OCI-LY3 (cell line): ENCODE results near the gene FNBP1L.

Source experiments
- H2AFZ ChIP-seq: fragments of 200-600, 300-600 bp; shearing (Covaris generic); 2 replicates; pipeline ENCODE4 v1.6.0; 2014; ENCODE audit warnings: antibody characterized with exemption, low read depth, low read length
- H3K27ac ChIP-seq: fragments of 200-600, 300-600 bp; sonication (generic); 2 replicates; pipeline ENCODE4 v1.5.1; 2014; ENCODE audit warnings: mild to moderate bottlenecking, low read length, moderate library complexity, mixed read lengths
- H3K27me3 ChIP-seq: fragments of 200-600, 300-600 bp; sonication (generic); 2 replicates; pipeline ENCODE4 v1.6.1; 2014; ENCODE audit warnings: low read depth, low read length, mixed read lengths
- H3K36me3 ChIP-seq: fragments of 200-600, 300-600 bp; sonication (generic); replicated peaks from 2 replicates; pipeline ENCODE3; 2014; ENCODE audit warnings: low read depth, low read length, mixed read lengths
- H3K4me1 ChIP-seq: fragments of 300-600, 200-600 bp; sonication (generic); 2 replicates; pipeline ENCODE4 v1.6.1; 2014; ENCODE audit warnings: low read length, mixed read lengths
- H3K4me2 ChIP-seq: fragments of 200-600, 300-600 bp; sonication (generic); 2 replicates; pipeline ENCODE4 v1.6.1; 2014; ENCODE audit warnings: low read length, mixed read lengths
- H3K4me3 ChIP-seq: fragments of 300-600, 200-600 bp; sonication (generic); 2 replicates; pipeline ENCODE4 v1.5.1; 2014; ENCODE audit warnings: antibody characterized with exemption, mild to moderate bottlenecking, low read length, moderate library complexity
- H3K79me2 ChIP-seq: fragments of 300-600, 200-600 bp; shearing (Covaris generic); 2 replicates; pipeline ENCODE4 v1.6.1; 2014; ENCODE audit warnings: mild to moderate bottlenecking, low read length, mixed read lengths
- H3K9ac ChIP-seq: fragments of 300-600, 200-600 bp; shearing (Covaris generic); 2 replicates; pipeline ENCODE4 v1.6.0; 2014; ENCODE audit warnings: mild to moderate bottlenecking, low read length, moderate library complexity
- H3K9me3 ChIP-seq: fragments of 200-600, 300-600 bp; shearing (Covaris generic); 2 replicates; pipeline ENCODE4 v1.6.1; 2014; ENCODE audit warnings: low read length, mixed read lengths; ENCODE audit not compliant: insufficient read depth
- H4K20me1 ChIP-seq: fragments of 200-600, 300-600 bp; sonication (generic); 2 replicates; pipeline ENCODE4 v1.6.1; 2016; ENCODE audit warnings: low read length, mixed read lengths; ENCODE audit not compliant: insufficient read depth
- EZH2phosphoT487 ChIP-seq: fragments of 200-600 bp; shearing (Covaris generic); IDR thresholded peaks from 2 replicates; pipeline ENCODE4 v1.6.1; 2018; ENCODE audit warnings: antibody characterized with exemption, mixed run types, low read depth
- TF ChIP-seq, protein P1 (sequence below): fragments of 200-600, 300-600 bp; sonication (generic); IDR thresholded peaks from 2 replicates; pipeline ENCODE4 v1.5.1; 2014; ENCODE audit warnings: antibody characterized with exemption, low read length, low read depth

FNBP1L gene

DNA sequence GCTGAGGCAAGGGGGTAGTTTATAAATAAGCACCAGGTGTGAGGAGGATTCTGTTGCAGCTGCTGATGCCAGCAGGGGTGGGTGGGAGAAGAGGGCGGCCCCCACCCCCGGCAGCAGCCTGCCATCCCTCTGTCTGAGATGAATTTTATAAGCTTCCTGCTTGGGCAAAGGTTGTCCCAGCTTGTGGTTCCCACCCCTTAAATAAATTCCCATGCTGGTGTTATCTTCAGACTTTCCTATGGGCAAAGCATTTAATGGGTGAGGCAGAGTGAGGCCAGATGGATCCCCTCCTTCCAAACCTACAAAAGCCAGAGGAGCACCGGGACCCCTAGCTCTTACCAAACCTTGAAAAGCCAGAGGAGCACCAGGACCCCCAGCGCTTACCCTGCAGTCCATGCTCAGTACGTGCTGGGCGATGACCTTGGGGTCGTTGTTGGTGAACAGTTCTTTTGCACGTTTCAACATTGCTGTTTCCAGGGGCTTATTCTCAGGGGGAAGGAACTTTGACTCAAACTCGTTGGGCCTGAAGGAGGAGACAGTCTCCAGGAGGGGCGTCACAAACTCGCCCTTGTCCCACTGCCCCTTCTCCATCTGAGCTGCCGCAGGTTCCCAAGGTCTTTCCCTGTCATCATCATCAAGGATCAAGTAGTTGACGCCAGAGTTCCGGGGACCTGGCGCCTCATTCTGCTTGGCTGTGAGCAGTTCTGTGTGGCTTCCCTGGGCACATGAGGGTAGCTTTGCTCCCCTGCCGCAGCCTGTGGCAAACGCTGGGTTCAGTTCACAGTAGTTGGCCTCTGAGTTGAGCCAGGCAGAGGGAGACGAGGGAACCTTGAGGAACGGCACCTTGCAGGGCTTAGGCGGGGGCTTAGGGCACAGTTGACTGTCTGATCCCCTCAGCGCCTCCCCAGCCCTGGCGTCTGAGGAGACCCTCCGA is 134.3 kb downstream of the FNBP1L start:
- Histone ChIP-seq H3K9me3 (no peaks in the 10 kb centered on the region), H3K9ac (no peak overlapping the region), H3K4me3 (no peak overlapping the region), H2AFZ (no peak overlapping the region), H3K36me3 (peaks cover 14% of the 10 kb centered on the region), H3K27ac (no peak overlapping the region), H3K79me2 (no peaks in the 10 kb centered on the region), H3K27me3 (no peaks in the 10 kb centered on the region), H3K4me1 (no peaks in the 10 kb centered on the region), H4K20me1 (no peaks in the 10 kb centered on the region; the same call in 1 of the 2 replicates), H3K4me2 (no peak overlapping the region)
- TF ChIP-seq, protein P1, sequence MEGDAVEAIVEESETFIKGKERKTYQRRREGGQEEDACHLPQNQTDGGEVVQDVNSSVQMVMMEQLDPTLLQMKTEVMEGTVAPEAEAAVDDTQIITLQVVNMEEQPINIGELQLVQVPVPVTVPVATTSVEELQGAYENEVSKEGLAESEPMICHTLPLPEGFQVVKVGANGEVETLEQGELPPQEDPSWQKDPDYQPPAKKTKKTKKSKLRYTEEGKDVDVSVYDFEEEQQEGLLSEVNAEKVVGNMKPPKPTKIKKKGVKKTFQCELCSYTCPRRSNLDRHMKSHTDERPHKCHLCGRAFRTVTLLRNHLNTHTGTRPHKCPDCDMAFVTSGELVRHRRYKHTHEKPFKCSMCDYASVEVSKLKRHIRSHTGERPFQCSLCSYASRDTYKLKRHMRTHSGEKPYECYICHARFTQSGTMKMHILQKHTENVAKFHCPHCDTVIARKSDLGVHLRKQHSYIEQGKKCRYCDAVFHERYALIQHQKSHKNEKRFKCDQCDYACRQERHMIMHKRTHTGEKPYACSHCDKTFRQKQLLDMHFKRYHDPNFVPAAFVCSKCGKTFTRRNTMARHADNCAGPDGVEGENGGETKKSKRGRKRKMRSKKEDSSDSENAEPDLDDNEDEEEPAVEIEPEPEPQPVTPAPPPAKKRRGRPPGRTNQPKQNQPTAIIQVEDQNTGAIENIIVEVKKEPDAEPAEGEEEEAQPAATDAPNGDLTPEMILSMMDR = no peak
- no peak for TF ChIP-seq EZH2phosphoT487

DNA sequence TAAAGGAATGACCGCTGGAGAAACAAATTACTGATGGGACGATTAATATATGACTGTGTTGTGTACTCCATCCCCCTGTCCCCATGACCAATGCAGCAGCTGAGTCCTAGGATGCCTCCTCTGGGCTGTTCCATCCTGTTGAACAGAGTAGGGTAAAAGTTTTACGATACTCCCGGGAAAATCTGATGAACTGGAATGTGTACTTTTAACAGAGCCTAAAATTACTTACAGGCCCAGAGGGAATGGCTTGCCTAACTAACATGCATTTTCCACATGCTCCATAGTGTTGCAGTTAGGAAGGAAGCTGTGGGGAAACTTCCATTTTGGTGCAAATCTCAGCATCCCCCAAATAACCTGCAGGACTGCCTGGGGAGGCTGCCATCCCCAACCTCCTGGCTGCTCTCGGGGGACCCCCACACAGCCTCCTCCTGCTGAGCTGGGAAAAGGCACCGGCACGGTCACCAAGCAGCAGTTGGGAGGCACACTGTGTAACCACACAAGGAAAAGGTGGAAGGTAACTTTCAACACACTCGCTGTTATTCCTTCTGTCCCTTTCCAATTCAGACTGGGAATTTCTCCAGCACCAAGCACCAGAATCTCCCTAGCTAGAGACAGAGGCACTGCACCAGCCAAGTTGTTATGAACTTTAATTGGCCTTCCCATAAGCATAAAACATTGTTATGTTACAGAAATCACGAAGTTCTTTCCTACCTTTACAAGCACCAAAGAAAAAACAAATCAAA is 136.5 kb downstream of the FNBP1L start:
- no peak overlapping the region for H3K4me3 ChIP-seq
- H3K27me3 ChIP-seq = no peaks in the 10 kb centered on the region
- H3K79me2 ChIP-seq = no peaks in the 10 kb centered on the region
- TF ChIP-seq, protein P1 = no peak
- no peak for TF ChIP-seq EZH2phosphoT487
- no peaks in the 10 kb centered on the region; the same call in 1 of the 2 replicates for H4K20me1 ChIP-seq
- H3K27ac ChIP-seq = no peak overlapping the region
- H3K4me1 ChIP-seq = no peaks in the 10 kb centered on the region
- peaks cover 20% of the 10 kb centered on the region for H3K36me3 ChIP-seq
- H3K9ac ChIP-seq = no peak overlapping the region
- no peak overlapping the region for H2AFZ ChIP-seq
- H3K9me3 ChIP-seq = no peaks in the 10 kb centered on the region
- H3K4me2 ChIP-seq = no peak overlapping the region

DNA sequence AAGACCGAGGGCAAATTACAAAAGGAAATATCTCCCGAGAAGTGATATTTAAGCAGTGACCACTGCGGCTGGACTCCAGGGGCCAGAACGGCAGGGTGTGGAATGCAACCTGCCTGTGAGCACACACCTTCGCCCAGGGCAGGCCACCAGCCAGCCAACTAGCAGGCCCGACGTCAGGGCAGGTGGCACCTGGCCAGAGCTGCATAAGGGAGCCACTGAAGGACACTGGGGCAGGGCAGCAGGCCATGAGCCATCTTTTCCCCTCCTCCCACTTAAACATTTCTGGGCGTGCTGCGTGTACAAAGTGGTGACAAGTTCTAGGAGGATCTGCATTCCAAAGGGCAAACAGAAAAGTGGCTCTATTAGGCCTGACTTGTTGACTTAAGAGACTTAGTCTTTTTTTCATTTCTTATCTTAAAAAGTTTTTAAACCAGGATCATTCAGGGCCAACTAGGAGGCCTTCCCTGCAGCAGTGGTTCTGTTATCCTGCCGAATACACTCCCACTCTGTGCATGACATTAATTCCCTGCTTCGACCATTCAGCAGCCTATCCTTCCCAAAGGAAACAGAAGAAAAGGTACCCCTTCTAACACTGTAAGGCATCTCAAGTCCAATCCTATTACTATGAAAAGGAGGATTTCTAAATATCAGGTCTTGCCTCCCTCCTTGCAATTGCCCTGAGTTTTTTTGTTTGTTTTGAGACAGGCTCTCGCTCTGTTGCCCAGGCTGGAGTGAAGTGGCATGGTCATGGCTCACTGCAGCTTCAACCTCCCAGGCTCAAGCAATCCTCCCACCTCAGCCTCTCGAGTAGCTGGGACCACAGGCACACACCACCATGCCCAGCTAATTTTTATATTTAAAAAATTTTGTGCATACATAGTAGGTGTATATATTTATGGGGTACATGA is 137.4 kb downstream of the FNBP1L start:
- H4K20me1 ChIP-seq = no peaks in the 10 kb centered on the region; the same call in 1 of the 2 replicates

More for the DNA sequence above, 137.4 kb downstream of the FNBP1L start:
- Histone ChIP-seq H3K4me1 (no peaks in the 10 kb centered on the region), H3K27ac (no peak overlapping the region), H3K4me2 (no peak overlapping the region), H3K27me3 (no peaks in the 10 kb centered on the region), H3K4me3 (no peak overlapping the region), H3K79me2 (no peaks in the 10 kb centered on the region), H3K9ac (no peak overlapping the region), H3K36me3 (peaks cover 29% of the 10 kb centered on the region), H2AFZ (no peak overlapping the region), H3K9me3 (no peaks in the 10 kb centered on the region)
- no peak for TF ChIP-seq EZH2phosphoT487
- TF ChIP-seq, protein P1 = no peak
